ENCODE measurements around the gene FAM168A.

DNA sequence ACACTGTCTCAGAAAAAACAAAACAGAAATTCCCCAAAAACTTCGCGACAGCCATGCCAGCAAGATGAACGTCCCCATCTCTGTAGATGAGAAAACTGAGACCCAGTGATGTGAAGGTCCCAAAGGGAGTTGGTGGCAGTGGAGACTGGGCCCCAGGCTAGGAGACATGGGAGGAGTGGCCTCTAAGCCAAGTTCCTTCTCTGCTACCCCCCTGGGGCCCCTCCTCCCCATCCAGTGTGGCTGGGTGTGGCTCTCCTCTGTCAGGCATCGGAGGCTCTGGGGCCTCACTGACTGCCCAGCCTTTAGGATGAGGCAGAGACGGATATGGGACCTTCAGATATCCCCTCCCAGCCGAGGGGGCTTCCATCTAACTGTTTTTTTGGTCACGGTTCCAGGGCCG is 211.9 kb downstream of the FAM168A start:
- TF ChIP-seq, protein P1, sequence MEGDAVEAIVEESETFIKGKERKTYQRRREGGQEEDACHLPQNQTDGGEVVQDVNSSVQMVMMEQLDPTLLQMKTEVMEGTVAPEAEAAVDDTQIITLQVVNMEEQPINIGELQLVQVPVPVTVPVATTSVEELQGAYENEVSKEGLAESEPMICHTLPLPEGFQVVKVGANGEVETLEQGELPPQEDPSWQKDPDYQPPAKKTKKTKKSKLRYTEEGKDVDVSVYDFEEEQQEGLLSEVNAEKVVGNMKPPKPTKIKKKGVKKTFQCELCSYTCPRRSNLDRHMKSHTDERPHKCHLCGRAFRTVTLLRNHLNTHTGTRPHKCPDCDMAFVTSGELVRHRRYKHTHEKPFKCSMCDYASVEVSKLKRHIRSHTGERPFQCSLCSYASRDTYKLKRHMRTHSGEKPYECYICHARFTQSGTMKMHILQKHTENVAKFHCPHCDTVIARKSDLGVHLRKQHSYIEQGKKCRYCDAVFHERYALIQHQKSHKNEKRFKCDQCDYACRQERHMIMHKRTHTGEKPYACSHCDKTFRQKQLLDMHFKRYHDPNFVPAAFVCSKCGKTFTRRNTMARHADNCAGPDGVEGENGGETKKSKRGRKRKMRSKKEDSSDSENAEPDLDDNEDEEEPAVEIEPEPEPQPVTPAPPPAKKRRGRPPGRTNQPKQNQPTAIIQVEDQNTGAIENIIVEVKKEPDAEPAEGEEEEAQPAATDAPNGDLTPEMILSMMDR (IDR thresholded peaks at IDR 0.05; ENCODE audit: low read depth, low read length, poor library complexity, severe bottlenecking) = no peak
- TF ChIP-seq EZH2phosphoT487 (IDR thresholded peaks at IDR 0.05; ENCODE audit: borderline replicate concordance, low read length) = no peak

Data from DOHH2 (cell line).